Gastrocnemius medialis (tissue), 4 donors: ENCODE measurements around the gene PWWP2B. TPM values are rescaled to one million over a fixed set of nuclear protein-coding genes. Genes with fewer than 3 reads are reported as not detected.
"Not testable (repeated sequence)": the region's sequence is repeated elsewhere in the genome, so short reads cannot be mapped to it uniquely, and the experiment has no call there.

Experiments
- ATAC-seq, 2 donors: fragments of 150-250 bp; one replicate each; pipeline ENCODE4 v1.9.1; 2016
- DNase-seq, 2 donors: peaks; one replicate each; pipeline ENCODE4 v3.0.0-alpha.2; 2019
- H3K27ac ChIP-seq, 4 donors: fragments of 200-600 bp; sonication (generic); 1 replicate in 1 of 4; 2 replicates in 3 of 4; pipeline ENCODE4 v1.5.1; 2016 to 2018; ENCODE audit warnings: mild to moderate bottlenecking in 2 of 4, moderate library complexity in 1 of 4
- H3K27me3 ChIP-seq, 3 donors: fragments of 200-600 bp; sonication (generic) in 2 of 3; 1 replicate in 1 of 3; 2 replicates in 2 of 3; pipeline versions ENCODE4 v1.5.1 to v1.6.0; 2016 to 2019; ENCODE audit warnings: mild to moderate bottlenecking in 1 of 3, moderate library complexity in 1 of 3
- H3K36me3 ChIP-seq, 2 donors: fragments of 200-600 bp; sonication (generic) in 1 of 2; one replicate each; pipeline ENCODE4 v1.5.1; 2017 to 2018
- H3K4me1 ChIP-seq, 2 donors: fragments of 200-600 bp; sonication (generic) in 1 of 2; one replicate each; pipeline ENCODE4 v1.5.1; 2016 to 2017; ENCODE audit warnings: mild to moderate bottlenecking in 2 of 2
- H3K4me3 ChIP-seq, 4 donors: fragments of 200-600 bp; sonication (generic) in 3 of 4; 1 replicate in 1 of 4; 2 replicates in 3 of 4; pipeline ENCODE4 v1.5.1; 2016 to 2019; ENCODE audit warnings: mild to moderate bottlenecking in 2 of 4
- H3K9me3 ChIP-seq, 3 donors: fragments of 200-600 bp; sonication (generic) in 2 of 3; 1 replicate in 1 of 3; 2 replicates in 2 of 3; pipeline ENCODE4 v1.5.1; 2016 to 2019
- CTCF ChIP-seq, 5 experiments: fragments of 450-650 bp in 3 of 5; fragments of 200-600 bp in 2 of 5; sonication (generic) in 2 of 5; IDR thresholded peaks in 4 of 5; conservative IDR thresholded peaks in 1 of 5; 1 replicate in 4 of 5; 2 replicates in 1 of 5; pipeline ENCODE4 v1.5.1; 2016 to 2019; ENCODE audit warnings: antibody characterized with exemption in 5 of 5, mild to moderate bottlenecking in 3 of 5, moderate library complexity in 3 of 5
- POLR2A ChIP-seq, 2 donors: fragments of 450-650 bp; IDR thresholded peaks; one replicate each; pipeline ENCODE4 v1.6.1; 2017; ENCODE audit warnings: antibody characterized with exemption in 2 of 2, mild to moderate bottlenecking in 2 of 2, moderate library complexity in 2 of 2
- in situ Hi-C, 4 donors: fragments of 200-750 bp; cut with MboI; loops; one replicate each; pipeline versions ENCODE4 v1.15.0 to v1.8.0; 2017; ENCODE audit warnings: low sequenced_read_pairs in 4 of 4
- intact Hi-C: fragments of 100-400 bp; cut with DNase I; formaldehyde crosslinking; loops from one replicate; pipeline ENCODE4 v1.15.1; 2023; ENCODE audit warnings: low total_unique reads
- total RNA-seq, 4 donors: library from RNA; depleted of rRNA; stranded (reverse); fragments of >200 nt; gene quantifications; one replicate each; pipeline versions ENCODE4 v1.1.0 to v1.2.3, GENCODE V29; 2016

Gene PWWP2B
- total RNA-seq, 4 donors from 2014 or later = 22.7 to 30.9 (median 24.4) TPM

- H3K9me3 ChIP-seq = no peaks in the 10 kb centered on the region
- H3K27me3 ChIP-seq = no peaks in the 10 kb centered on the region
- H3K27ac ChIP-seq = no peak overlapping the region
- H3K4me3 ChIP-seq = no peak overlapping the region
- DNase-seq = no peak
- H3K36me3 ChIP-seq = no peaks in the 10 kb centered on the region
- in situ Hi-C loops (no loop called here), intact Hi-C loops (no loop called here)
- H3K4me1 ChIP-seq = no peaks in the 10 kb centered on the region
- TF ChIP-seq POLR2A (IDR thresholded peaks at IDR 0.05) (no peak), CTCF (IDR thresholded peaks at IDR 0.05 in 4 of 5, conservative IDR thresholded peaks at IDR 0.05 in 1 of 5) (no peak)
- no peak for ATAC-seq
Observed at GRCh38 chr10:132434405-132435005, 37.5 kb downstream of the PWWP2B start.

- H3K9me3 ChIP-seq, H3K4me1 ChIP-seq, H3K36me3 ChIP-seq, ATAC-seq, intact Hi-C loops, H3K27me3 ChIP-seq, H3K27ac ChIP-seq, in situ Hi-C loops, H3K4me3 ChIP-seq, DNase-seq: not testable (repeated sequence)
Observed at GRCh38 chr10:132435320-132435719, 38.3 kb downstream of the PWWP2B start.

- H3K4me3 ChIP-seq, H3K4me1 ChIP-seq, intact Hi-C loops, in situ Hi-C loops, H3K27me3 ChIP-seq, DNase-seq, H3K27ac ChIP-seq, H3K9me3 ChIP-seq, ATAC-seq, H3K36me3 ChIP-seq: not testable (repeated sequence)
Observed at GRCh38 chr10:132436096-132436495, 39.1 kb downstream of the PWWP2B start.

- in situ Hi-C loops (no loop called here), intact Hi-C loops (no loop called here)
- no peak for TF ChIP-seq CTCF (IDR thresholded peaks at IDR 0.05 in 4 of 5, conservative IDR thresholded peaks at IDR 0.05 in 1 of 5)
- TF ChIP-seq POLR2A (IDR thresholded peaks at IDR 0.05) = no peak
- no peaks in the 10 kb centered on the region for H3K36me3 ChIP-seq
- no peaks in the 10 kb centered on the region for H3K4me1 ChIP-seq
- H3K9me3 ChIP-seq = no peaks in the 10 kb centered on the region
- no peaks in the 10 kb centered on the region for H3K27me3 ChIP-seq
- H3K27ac ChIP-seq = no peak overlapping the region
- ATAC-seq (no peak), DNase-seq (no peak)
- no peak overlapping the region for H3K4me3 ChIP-seq
Observed at GRCh38 chr10:132436861-132437410, 39.9 kb downstream of the PWWP2B start.

- Histone ChIP-seq H3K4me1 (no peaks in the 10 kb centered on the region), H3K9me3 (no peaks in the 10 kb centered on the region), H3K27me3 (no peaks in the 10 kb centered on the region), H3K36me3 (no peaks in the 10 kb centered on the region), H3K4me3 (no peak overlapping the region), H3K27ac (no peak overlapping the region)
- TF ChIP-seq CTCF (IDR thresholded peaks at IDR 0.05 in 4 of 5, conservative IDR thresholded peaks at IDR 0.05 in 1 of 5) = no peak
- no peak for TF ChIP-seq POLR2A (IDR thresholded peaks at IDR 0.05)
- no peak for ATAC-seq
- DNase-seq = no peak
- in situ Hi-C loops (no loop called here), intact Hi-C loops (no loop called here)
Observed at GRCh38 chr10:132437541-132437950, 40.5 kb downstream of the PWWP2B start.
